AG09319 (cell line): ENCODE results near the gene PTGES3.

Experiments used
- DNase-seq: peaks from one replicate; pipeline ENCODE4 v3.0.0-alpha.2; 2010; ENCODE audit warnings: low read depth; ENCODE audit errors: extremely low read depth
- CTCF ChIP-seq: IDR thresholded peaks from 2 replicates; pipeline ENCODE4 v1.5.1; 2011; ENCODE audit warnings: low read depth, mild to moderate bottlenecking, inconsistent platforms, low read length, moderate library complexity

Gene PTGES3

GRCh38 chr12:56645201-56645716 is 42.8 kb downstream of the PTGES3 start:
- no peak for DNase-seq

DNA sequence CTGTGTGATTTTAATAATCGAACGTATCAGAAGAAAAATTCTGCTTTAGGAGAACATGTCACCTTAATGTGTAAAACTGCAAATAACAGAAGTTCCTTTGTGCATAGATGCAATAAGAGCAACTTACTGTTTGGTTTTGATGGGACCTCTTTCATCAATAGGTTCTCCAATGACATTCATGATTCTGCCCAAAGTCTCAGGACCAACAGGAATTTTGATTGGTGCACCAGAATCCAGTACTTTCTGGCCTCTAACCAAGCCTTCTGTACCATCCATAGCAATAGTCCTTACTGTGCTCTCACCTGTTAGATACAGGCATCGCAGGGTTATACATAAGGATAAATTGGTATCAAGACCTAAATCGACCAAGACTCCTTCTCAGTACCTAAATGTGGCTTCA is 43.4 kb downstream of the PTGES3 start:
- DNase-seq: no peak
- TF ChIP-seq CTCF: no peak

More at GRCh38 chr12:56645201-56645716, 42.8 kb downstream of the PTGES3 start:
- TF ChIP-seq CTCF: no peak

DNA sequence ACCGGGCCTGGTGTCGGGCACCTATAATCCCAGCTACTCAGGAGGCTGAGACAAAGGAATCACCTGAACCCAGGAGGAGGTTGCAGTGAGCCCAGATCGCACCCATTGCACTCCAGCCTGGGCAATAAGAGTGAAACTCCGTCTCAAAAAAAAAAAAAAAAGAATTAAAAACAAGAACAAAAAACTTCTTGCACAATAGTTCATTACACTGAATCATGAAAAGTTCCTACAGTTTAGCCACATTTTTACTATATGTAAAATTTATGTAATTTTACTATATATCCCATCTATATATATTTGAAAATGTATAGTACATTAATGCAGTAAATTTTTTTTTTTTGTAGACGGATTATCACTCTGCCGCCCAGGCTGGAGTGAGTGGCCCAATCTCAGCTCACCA is 46.9 kb downstream of the PTGES3 start:
- no peak for DNase-seq
- TF ChIP-seq CTCF: no peak

DNA sequence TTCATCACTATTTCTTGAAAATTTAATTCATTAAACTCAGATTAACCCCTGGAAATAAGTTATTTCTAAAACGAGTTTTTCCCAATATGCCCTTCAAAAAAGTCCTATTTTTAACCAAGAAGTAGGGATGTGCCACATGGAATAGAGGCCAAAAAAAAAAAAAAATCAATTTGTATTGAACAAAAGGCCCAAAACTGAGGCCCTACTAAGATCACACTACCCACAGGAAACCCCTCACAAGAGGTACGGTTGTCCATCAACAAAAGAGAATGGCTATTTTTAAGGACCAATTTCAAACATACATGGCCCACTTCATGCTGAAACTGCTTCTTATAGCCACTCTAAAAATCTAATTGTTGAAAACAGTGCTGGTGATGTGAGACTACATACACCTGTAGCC is 50.5 kb downstream of the PTGES3 start:
- no peak for TF ChIP-seq CTCF
- DNase-seq: no peak

DNA sequence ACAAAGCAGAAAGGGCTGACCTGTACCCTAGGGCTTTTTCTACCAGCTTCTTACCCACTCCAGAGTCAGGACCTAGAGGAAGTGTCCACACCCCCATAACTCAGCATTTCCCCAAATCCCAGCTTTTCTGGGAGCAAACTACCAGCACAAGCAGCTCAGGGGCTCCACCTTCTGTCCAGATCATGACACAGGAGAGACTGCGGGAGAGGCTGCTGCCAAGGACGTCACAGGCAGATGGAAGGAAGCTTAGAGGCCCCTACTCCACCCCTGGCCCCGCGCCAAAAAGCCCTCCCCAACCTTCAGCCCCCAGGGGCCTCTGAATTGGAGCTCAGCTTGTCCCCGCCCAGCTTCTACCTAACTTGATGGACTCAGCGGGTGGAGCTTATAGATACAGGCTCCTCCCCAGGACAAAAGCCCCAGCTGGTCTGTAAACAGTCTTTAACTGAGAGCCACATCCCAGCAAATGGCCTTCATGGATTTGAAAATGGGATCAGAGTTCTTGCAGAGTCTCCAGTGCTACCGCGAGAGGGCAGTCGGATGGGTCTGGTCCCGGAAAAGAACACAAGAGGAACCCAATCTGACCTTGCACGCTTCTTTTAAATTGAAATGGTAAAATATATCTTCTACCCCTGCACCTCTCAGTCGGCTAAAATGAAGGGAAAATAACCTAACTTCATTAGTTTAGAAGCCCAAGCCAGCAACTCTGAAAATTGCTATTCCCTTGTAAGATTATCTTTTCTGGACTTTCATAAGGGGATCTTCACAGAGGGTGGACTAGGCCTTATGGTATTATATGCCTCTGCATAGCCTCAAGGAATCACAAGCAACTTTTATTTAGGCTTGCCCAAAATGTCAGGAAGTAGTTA is 51.2 kb downstream of the PTGES3 start:
- TF ChIP-seq CTCF: peak; percentile 80
- peak; percentile 100 for DNase-seq

- TF ChIP-seq CTCF: no peak
- DNase-seq: peak; percentile 67
Observed at GRCh38 chr12:56635806-56636674, 52.0 kb downstream of the PTGES3 start.
